GM13976 (cell line): ENCODE results near the gene RAPGEF2.
"Not testable (repeated sequence)": the region's sequence is repeated elsewhere in the genome, so short reads cannot be mapped to it uniquely, and the experiment has no call there.

Source experiments
- DNase-seq: peaks from one replicate; pipeline ENCODE4 v3.0.0; 2012; ENCODE audit warnings: low spot score
- in situ Hi-C: fragments of 300-500 bp; cut with MboI; formaldehyde crosslinking; loops from one replicate; pipeline ENCODE4 v1.12.0; 2022; ENCODE audit warnings: low sequenced_read_pairs, mixed read lengths, inconsistent platforms; ENCODE audit not compliant: unreplicated experiment
- TF ChIP-seq, protein P1 (sequence below): IDR thresholded peaks from 2 replicates; pipeline ENCODE4 v1.5.1; 2012; ENCODE audit warnings: borderline replicate concordance, mild to moderate bottlenecking; ENCODE audit not compliant: insufficient read depth; ENCODE audit errors: extremely low read depth, missing control alignments, control extremely low read depth

RAPGEF2 gene

DNA sequence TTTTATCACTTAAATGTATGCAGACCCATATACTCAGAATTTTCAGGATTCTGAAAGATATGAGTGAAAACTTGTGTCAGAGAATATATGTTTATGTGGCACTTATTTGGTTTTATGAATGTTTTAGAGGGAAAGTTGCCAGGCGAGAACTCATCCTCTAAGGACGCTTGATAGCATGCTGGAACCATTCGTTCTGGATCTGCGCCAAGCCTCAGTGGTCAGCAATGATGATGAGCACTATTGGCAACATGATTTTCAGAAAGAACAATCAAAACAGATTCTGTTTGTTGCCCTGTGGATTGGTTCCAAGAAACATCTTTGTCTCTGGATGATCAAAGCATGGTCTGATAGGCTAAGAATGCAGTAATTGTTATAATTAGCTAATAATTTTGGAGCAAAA, 32.1 kb upstream of the RAPGEF2 start:
- in situ Hi-C loops = no loop called here
- DNase-seq = no peak
- TF ChIP-seq, protein P1, sequence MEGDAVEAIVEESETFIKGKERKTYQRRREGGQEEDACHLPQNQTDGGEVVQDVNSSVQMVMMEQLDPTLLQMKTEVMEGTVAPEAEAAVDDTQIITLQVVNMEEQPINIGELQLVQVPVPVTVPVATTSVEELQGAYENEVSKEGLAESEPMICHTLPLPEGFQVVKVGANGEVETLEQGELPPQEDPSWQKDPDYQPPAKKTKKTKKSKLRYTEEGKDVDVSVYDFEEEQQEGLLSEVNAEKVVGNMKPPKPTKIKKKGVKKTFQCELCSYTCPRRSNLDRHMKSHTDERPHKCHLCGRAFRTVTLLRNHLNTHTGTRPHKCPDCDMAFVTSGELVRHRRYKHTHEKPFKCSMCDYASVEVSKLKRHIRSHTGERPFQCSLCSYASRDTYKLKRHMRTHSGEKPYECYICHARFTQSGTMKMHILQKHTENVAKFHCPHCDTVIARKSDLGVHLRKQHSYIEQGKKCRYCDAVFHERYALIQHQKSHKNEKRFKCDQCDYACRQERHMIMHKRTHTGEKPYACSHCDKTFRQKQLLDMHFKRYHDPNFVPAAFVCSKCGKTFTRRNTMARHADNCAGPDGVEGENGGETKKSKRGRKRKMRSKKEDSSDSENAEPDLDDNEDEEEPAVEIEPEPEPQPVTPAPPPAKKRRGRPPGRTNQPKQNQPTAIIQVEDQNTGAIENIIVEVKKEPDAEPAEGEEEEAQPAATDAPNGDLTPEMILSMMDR = no peak

DNA sequence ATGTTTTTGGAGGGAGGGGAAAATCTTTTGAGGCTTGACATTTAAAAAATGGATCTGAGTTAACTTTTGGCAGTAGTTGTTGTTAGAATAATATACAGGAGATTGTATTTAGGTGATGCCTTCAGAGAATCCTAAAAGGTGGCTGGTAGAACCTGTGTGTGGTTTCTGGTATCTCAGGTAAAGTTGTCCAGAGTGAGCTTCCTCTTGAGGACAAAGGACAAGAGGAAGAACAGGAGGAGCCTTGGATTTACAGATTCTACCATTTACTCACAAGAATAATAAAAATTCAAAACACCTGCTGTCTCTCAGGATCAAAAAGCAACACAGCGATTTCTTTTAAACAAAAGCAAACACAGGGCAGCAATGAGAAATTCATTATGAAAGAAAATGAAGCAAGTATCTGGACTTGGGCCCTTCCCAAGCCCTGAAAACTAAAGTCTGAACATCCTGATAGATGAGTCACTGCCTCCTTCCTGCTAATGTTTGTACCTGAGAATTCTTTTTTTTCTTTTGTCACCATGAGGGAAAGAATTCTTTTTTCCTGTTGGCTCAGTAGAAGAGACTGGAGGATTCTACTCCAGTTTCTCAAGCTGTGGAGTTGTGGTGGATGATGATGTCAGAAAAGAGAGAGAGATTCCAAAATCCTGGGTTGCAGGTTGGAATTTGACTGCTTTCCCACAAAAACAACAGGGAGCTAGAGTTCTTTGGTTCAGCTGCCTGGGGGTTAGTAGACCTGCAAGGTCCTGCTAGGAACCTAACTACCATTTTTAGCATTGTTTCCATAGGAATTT, 31.5 kb upstream of the RAPGEF2 start:
- TF ChIP-seq, protein P1 = no peak
- in situ Hi-C loops = no loop called here
- no peak for DNase-seq

DNA sequence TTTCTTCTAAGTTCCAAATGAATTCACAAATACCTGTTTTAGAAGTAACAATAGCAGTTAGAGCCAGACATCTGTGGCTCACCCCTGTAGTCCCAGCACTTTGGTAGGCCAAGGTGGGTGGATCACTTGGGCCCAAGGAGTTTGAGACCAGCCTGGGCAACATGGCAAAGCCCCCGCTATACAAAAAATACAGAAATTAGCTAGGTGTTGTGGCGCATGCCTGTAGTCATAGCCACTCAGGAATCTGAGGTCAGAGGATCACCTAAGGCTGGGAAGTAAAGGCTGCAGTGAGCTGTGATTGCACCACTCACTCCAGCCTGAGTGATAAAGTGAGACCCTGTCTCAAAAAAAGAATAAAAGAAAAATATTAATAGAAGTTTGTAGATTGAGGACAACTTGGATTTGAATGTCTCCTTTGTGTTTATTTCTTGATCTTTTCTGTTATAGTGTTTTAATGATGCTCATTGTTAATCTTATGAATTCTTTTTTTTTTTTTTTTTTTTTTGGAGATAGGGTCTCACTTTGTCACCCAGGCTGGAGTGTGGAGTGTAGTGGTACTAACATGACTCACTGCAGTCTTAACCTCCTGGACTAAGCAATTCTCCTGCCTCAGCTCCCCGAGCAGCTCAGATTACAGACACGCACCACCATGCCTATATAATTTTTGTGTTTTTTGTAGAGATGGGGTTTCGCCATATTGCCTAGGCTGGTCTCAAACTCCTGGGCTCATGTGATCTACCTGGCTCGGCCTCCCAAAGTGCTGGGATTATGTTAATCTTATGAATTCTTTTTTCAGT, 30.7 kb upstream of the RAPGEF2 start:
- in situ Hi-C loops = no loop called here
- DNase-seq = no peak
- TF ChIP-seq, protein P1 = no peak

DNA sequence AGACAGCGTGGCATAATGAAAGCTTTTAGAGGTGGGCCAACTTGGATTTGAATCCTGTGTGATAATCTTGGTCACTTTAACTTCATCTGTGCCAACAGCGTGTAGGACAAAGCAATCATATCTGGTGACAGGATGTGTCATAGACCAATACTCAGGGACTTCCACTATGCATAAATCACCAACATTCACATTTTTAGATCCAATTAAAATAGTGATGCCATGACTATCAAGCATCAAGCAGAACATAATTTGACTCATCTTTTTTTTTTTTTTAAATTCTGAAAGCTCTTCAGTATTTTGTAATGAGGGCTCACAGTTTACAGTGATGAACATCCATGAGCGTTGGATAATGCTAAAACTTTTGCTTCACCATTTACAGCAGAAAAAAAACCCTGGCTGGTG, 27.3 kb upstream of the RAPGEF2 start:
- no peak for DNase-seq
- TF ChIP-seq, protein P1 = no peak
- in situ Hi-C loops = no loop called here

DNA sequence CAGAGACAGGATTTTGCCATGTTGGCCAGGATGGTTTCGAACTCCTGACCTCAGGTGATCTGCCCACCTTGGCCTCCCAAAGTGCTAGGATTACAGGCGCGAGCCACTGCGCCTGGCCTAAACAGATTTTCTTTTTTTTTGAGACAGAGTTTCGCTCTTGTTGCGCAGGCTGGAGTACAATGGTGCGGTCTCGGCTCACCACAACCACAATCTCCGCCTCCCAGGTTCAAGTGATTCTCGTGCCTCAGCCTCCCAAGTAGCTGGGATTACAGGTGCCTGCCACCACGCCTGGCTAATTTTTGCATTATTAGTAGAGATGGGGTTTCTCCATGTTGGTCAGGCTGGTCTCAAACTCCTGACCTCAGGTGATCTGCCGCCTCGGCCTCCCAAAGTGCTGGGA, 25.9 kb upstream of the RAPGEF2 start:
- in situ Hi-C loops, DNase-seq: not testable (repeated sequence)

DNA sequence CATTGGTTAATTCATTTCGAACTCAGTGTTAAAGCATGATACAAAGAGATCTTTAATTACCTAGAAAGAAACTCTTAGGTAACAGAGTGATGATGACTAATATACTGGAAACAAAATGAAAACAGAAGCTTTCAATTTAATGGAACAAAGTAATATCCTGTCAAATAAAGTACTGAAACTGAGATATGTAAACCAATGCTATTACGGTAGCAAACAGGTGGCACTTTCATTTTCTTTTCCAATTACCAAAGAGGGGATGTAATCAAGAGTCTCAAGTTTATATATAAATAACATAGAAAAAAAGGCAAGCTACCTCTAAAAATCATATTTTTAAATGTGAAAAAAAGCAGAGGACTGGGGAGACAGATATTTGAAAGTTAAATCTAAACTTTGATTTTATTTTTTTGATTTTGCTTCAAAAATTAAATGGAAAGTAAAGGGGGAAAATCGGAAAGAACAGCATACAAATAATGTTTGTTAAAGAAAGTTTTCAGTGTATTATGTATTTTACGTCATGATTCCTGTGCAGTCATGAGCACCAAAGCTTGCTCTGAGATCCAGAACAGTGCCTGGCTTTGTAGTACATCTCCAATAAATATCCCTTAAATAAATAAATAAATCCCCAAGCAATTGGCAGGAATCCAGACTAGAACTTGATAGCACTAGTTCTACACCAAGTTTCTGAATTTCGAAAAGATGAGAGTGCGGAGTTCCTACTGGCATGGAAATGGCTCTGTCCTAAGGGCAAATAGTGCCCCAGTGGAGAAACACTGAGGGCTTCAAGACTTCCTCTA, 25.0 kb upstream of the RAPGEF2 start:
- DNase-seq = peak; percentile 82
- TF ChIP-seq, protein P1 = no peak
- in situ Hi-C loops = no loop called here
